HTERT RPE-1 (cell line): ENCODE results near the gene ANKRD33B.
"Not testable (repeated sequence)": the region's sequence is repeated elsewhere in the genome, so short reads cannot be mapped to it uniquely, and the experiment has no call there.

Source experiments
- in situ Hi-C: fragments of 300-500 bp; cut with MboI; formaldehyde crosslinking; loops from 4 replicates; pipeline ENCODE4 v1.14.3; 2020; ENCODE audit warnings: low sequenced_read_pairs

ANKRD33B gene

DNA sequence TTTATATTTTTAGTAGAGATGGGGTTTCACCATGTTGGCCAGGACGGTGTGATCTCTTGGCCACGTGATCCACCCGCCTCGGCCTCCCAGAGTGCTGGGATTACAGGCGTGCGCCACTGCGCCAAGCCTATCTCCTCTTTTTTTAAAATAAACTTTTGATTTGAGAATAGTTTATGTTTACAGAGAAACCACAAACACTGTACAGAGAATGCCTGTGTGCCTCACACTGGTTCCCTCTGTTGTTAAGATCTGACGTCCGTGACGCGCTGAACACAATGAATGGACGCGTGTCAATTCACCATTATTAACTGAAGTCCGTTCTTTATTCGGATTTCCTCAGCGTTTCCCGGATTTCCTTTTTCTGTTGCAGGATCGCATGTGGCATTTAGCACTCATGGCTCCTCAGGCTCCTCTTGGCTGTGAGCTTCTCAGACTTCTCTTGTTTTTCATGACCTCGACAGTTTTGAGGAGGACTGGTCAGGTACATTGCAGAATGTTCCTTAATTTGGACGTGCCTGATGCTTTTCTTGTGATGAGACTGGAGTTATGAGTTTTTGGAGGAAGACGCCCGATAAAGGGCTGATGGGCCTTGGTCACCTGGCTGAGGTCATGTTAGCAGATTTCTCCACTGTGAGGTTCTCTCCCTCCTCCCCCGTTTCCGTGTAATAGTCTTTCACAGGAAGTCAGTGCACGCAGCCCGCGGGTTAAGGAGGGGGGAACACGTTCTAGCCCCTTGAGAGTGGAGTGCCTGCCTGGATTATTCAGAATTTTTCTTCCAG lies 69.6 kb downstream of the ANKRD33B start:
- in situ Hi-C loops: no loop called here

DNA sequence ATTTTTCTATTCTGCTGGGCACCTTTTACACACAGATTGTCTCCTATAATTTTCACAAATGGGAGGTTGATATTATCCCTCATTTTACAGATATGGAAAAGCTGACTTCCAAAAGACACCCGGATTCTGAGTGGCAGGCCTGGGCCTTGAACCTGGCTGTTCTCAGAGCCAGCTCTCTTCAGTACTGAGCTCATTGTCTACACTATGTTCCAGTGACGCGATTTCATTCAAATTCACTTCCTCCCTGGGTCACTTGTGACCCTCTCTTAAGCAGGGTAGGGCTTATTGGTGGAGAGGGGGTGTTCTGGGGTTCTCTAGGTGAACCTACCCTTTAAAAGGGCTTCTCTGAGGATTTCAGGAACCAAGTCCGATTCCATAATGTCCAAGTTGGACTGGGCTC lies 70.2 kb downstream of the ANKRD33B start:
- in situ Hi-C loops: no loop called here

DNA sequence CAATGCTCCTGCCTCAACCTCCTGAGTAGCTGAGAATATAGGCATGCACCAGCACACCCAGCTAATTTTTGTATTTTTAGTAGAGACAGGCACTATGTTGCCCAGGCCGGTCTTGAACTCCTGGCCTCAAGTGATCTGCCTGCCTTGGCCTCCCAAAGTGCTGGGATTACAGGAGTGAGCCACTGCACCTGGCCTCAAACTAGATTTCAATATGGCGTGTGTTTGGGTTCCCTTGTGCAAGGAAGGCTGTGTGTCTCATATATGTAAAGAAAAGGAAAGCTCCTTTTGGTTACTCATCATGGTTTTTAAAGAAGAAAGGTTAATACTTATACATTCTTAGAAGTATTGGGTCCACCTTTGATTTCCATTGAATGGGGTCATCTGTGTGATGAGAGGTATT lies 70.7 kb downstream of the ANKRD33B start:
- in situ Hi-C loops: no loop called here

DNA sequence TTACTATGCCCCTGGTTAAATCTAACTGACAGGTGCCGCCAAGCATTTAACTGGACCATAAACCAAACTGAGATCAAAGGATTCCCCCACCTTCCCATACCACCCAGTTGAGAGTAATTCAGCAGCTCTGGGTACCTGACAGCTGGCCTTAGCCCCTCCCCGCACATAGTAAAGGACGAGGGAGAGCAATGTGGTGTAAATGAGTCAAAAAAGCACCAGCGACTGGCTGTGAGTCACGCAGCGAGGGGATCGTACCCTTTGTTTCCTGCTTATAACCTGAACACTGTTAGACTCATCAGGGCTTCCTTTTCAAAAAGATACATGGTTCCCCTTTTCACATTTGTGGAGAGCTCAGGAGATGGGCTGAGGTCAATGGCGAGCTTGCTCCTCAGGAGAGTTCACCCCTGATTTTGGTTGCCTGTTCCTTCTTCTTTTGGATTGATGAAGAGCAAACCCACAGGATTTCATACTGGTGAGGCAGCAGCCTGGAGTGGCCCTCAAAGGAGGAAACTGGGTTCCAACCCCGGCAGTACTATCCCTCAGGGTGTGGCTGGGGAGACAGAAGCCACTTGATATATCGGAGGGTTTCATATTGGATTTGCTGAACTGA lies 71.5 kb downstream of the ANKRD33B start:
- in situ Hi-C loops: no loop called here

DNA sequence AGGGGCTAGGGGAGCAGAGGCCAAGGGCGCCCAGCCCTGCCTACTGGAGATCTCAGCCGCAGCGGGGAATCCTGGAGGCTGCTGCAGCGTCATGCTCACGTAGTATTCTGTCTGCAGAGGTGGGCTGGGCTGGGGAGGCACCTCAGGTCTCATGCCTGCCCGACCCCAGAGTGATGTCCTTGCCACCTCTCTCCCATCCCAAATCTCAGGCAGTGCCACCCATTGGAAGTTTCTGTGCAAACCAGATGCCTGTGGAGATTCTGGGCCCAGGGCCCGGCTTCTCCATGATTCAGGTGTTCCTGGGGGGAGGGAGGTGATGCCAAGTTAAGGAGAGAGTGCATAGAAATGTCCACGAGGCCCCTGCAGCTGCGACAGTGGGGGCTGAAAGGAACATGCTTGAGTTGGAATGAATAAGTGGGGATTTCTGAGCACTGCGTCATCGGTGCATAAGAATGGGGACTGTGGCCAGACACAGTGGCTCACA lies 72.0 kb downstream of the ANKRD33B start:
- in situ Hi-C loops: no loop called here

DNA sequence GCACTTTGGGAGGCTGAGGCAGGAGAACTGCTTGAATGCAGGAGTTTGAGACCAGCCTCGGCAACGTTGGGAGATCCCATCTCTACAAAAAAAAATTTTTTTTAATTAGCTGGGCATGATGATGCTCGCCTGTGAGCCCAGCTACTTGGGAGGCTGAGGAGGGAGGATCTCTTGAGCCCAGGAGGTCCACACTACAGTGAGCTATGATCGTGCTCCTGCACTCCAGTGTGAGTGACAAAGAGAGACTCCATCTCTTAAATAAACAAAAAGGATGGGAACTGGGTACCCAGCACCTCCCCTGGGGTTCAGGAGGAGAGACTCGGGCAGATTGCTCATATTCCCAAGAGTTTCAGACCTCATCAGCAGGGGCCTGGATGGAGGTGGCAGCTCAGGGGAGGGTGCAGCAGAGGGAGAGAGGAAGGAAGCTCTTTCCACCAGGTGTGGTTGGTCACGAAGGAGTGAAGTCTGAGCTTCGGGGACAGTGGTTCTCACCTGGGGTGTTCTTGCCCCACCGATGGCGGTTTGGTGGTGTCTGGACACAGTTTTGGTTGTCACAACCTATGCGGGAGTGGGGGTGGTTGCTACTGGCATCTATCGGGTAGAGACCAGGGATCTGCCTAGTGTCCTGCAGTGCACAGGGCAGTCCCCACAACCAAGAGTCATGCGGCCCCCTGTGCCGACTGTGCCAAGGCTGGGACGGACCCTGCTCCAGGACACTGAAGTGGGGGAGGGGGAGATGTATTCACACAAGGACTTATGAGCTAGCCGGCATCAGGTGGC lies 72.7 kb downstream of the ANKRD33B start:
- in situ Hi-C loops: no loop called here

DNA sequence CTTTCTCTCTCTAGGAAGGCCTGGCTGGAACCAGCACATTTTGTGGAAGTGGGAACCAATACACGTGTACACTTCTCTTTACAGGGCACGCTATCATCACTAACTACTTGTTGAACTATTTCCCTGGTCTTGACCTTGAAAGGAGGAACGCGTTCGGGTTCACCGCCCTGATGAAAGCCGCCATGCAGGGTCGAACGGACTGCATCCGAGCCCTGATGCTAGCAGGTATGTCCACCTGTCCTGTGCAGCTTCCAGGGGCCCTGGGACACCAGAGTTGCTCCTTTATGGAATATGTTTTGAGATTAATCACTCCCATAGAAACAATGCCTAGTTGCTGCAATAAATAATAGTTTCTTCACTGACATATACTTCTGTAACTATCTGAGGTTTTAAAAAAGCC lies 74.1 kb downstream of the ANKRD33B start:
- in situ Hi-C loops: no loop called here

DNA sequence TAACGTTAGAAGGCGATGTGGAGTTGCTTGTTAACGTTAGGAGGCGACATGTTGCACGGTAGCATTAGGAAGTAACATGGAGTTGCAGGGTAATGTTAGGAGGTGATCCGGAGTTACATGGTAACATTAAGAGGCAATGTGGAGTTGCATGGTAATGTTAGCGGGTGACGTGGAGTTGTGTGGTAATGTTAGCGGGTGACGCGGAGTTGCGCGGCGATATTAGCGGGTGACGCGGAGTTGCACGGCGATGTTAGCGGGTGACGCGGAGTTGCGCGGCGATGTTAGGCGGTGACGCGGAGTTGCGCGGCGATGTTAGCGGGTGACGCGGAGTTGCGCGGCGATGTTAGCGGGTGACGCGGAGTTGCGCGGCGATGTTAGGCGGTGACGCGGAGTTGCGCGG lies 74.9 kb downstream of the ANKRD33B start:
- in situ Hi-C loops: not testable (repeated sequence)

DNA sequence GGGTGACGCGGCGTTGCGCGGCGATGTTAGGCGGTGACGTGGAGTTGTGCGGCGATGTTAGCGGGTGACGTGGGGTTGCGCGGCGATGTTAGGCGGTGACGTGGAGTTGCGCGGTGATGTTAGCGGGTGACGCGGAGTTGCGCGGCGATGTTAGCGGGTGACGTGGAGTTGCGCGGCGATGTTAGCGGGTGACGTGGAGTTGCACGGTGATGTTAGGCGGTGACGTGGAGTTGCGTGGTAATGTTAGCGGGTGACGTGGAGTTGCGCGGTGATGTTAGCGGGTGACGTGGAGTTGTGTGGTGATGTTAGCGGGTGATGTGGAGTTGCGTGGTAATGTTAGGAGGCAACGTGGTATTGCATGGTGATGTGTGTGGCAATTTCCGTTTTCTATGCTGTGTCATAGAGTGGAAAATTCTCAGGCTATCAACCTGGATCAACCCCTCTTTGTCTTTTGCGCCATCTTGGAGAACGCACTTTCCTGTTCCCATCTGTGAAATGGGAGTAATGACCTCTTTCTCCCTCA lies 76.0 kb downstream of the ANKRD33B start:
- in situ Hi-C loops: no loop called here

DNA sequence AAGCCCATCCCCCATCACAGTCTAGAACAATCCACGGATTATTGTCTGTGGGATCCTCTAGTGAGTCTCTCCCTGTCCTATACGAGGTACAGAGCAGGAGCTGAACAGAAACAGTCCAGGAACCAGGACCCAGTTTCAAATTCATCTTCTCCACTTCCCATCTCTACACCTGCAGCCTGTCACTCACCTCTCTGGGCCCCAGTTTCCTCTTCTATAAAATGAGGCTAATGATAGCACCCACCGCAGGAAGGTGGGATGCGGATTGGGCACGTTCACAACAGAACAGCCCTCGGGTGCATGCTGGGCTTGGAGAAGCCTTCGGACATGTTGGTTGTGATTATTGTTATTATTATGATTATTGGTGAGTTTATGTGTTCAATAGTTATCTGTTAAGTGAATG lies 78.5 kb downstream of the ANKRD33B start:
- in situ Hi-C loops: no loop called here

DNA sequence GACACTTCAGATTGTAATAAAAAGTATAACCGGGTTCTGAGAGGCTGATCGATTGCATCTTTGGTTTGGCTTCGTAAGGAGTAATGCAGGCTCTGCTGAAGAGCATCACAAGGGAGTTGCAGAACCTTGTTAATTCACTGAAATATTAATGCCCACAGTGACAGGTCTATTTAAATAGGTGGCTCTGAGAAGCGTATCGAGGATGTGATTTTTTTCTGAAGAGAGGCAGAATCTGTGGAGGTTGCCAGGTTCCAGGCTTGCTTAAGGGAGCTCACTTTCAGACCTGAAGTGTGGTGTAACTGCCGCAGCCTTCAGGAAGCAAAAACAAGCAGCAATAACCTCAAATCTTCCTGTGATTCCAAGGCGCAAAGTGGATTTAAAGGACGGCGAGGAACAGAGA lies 80.3 kb downstream of the ANKRD33B start:
- in situ Hi-C loops: no loop called here

DNA sequence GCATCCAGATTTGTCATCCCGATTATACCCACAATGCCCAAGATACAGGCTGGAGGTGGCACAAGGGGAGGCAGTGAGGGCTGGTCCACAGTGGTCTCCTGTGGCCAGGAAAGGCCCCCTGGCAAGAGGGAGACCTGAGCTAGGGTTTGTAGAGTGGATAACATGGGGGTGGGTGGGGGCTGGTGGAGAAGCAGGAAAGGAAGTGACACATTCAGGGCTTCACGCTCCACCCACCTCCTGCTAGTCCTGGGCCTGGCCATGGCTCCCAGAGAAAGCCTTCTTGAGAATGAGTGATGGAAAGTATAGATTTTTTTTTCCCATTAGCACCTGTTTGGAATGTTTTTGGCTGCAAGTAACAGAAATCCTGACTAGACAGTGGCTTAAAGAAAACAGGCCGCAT lies 81.3 kb downstream of the ANKRD33B start:
- in situ Hi-C loops: no loop called here

DNA sequence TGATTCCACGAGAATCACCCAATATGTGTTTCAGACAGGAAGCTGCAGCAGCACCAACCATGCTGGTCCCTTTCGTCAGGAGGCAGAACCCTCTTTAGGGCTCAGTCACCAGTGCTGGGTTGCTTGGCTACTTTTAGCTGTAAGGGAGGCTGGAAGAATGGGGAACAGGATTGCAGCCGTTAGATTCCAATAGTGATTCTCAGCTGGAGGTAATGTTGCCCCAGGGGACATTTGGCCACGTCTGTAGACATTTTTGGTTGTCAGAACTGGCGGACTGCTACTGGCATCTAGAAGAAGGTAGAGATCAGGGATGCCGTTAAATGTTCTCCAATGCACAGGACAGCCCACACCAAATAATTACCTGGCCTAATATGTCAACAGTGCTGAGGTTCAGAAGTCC lies 81.8 kb downstream of the ANKRD33B start:
- in situ Hi-C loops: no loop called here

DNA sequence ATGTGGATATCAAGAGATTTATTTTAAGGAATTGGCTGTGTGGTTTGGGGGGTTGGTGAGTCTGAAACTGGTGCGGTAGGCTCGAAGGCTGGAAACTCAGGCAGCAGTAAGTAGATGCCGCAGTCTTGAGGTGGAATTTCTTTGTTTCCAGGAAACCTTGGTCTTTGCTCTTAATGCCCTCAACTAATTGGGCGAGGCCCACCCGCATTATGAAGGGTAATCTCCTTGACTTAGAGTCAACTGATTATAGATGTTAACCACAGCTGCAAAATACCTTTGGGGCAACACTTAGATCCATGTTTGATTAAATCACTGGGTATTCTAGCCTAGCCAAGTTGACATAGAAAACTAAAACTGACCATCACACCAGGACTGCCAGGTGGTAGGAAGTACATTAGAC lies 83.8 kb downstream of the ANKRD33B start:
- in situ Hi-C loops: no loop called here

DNA sequence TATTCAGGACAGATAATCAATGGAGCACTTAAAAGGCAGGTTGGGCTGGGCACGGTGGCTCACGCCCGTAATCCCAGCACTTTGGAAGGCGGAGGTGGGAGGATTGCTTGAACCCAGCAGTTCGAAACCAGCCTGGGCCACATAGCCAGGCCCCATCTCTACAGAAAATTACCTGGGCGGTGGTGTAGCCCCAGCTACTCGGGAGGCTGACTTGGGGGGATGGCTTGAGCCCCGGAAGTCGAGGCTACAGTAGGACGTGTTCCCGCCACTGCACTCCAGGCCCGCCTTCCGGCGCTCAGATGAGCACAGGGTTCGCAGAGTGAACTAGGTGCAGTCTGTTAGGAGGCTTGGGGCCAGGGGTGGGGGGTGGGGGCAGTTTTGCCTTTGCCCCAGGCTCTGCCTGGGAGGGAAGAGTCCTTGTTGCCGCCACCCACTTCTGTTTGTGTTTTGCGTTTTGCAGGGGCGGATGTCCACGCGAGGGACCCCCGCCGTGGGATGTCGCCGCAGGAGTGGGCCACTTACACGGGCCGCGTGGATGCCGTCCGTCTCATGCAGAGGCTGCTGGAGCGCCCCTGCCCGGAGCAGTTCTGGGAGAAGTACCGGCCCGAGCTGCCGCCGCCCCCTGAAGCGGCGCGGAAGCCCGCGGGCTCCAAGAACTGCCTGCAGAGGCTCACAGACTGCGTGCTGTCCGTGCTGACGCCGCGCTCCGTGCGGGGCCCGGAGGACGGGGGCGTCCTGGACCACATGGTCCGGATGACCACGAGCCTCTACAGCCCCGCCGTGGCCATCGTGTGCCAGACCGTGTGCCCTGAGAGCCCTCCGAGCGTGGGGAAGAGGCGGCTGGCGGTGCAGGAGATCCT lies 85.2 kb downstream of the ANKRD33B start:
- in situ Hi-C loops: no loop called here

DNA sequence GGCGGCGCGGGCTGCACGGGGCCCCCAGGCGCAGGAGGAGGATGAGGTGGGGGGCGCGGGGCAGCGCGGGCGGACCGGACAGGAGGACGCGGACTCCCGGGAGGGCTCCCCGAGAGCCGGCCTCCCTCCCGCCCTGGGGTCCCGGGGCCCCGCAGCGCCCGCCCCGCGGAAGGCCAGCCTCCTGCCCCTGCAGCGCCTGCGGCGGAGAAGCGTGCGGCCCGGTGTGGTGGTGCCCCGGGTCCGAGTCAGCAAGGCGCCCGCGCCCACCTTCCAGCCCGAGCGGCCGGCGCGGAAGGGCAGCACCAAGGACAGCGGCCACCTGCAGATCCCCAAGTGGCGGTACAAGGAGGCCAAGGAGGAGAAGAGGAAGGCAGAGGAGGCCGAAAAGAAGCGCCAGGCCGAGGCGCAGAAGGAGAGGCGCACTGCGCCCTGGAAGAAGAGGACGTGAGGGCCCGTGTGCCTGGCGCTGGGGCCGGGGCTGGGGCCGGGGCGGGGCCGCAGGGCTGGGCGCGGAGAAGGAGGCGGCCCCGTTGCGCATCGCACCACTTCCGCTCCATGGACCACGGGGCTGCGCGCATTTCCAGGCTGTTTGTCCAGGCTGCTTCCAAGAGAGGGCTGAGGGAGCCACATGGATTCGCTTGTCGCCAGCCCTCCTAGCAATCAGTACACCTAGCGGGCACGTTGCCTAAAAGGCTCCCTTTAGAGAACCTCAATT lies 86.0 kb downstream of the ANKRD33B start:
- in situ Hi-C loops: no loop called here

DNA sequence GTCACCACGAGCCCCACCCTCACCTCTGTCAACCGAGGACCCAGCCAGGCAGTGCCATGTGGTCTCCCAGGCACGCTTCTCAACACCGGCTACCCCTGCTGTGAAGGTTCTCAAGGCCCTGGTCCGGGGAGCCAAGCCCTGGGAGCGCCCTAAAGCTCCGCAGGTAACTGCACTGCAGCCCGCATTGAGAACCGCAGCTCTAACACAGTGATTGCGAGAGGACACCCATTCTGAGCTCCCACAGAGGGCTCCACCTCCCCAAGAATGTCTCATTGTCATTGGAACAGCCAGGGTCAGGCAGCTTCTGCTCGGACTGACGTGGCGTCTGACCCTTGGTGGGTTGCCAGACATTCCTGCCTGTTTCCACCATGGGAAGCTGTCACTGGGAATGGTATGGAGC lies 88.3 kb downstream of the ANKRD33B start:
- in situ Hi-C loops: no loop called here

DNA sequence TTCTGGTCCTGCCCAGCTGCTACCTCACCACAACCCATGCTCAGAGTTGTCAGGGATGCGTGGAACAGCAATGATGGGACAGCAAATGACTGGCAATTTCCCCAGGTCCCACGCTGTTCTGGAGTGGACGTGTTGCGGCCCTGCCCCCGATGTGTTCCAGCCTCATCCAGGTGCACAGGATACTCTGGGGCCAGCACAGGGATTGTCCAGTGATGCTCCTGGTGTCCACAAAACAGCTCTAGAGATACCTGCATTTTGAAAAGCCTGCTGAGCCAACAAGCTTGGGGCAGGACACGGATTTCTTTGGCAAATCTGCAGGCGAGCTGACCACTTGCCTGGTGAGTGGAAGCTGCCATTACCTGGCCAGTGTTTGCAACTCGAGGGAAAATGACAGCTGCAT lies 88.7 kb downstream of the ANKRD33B start:
- in situ Hi-C loops: no loop called here

DNA sequence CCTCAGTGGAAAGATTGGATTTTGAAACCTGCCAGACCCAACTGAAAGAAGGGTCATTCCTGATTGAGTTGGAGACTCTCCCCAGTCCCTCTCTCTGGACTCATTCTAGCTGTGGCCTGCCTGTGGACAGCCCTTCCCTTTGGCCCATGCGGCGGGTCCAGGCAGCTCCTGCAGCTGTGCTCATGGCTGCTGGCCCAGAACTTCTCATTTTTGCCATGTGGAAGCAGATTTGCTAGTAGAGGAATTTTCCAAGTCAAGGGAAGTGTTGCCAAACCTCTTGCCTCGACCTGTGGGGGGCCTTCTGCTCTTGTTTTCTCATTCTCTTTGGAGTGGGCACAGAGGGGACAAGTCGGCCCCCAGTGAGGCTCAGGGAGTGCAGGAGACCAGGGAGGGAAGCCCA lies 89.2 kb downstream of the ANKRD33B start:
- in situ Hi-C loops: no loop called here

DNA sequence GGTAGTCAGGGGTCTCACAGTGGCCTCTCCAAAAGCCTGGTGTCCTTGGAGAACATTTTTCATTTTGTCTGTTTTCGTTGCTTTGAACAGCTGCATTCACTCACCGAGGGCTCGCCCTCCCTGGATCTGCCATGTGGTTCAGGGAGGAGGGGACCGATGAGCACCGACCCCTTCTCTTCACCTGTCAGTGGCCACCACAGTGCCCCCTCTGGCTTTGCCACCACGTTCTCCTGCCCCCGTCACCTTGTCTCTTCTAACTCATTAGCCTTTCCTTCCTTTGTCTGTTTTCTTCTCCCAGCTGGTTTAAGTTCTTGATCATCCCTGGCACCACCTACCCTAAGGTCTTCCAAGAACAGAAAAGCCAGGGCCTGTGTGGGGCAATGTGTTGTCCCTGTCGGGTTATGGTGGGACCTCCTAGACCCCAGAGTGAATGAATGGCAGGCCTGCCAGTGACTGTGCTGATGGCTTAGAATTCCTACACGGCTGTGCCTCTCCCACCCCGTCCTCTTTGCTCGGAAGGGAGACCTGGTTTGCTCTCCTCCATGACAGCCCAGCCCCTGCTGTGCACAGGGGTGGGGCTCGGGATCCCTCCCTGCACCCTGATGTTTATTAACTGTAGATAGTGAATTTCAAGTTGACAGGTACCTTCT lies 90.0 kb downstream of the ANKRD33B start:
- in situ Hi-C loops: no loop called here
